HG02642 (cell line): ENCODE measurements around the gene DELE1.

Source experiments
- ATAC-seq: cut with Tn5 transposase; IDR thresholded peaks from one replicate; pipeline ENCODE4 v1.9.1; 2021; ENCODE audit warnings: mild to moderate bottlenecking; ENCODE audit not compliant: unreplicated experiment, poor library complexity

The DELE1 gene

GRCh38 chr5:141976176-141976575 lies 52.5 kb downstream of the DELE1 start:
- ATAC-seq: no peak

GRCh38 chr5:141978389-141978788 lies 54.7 kb downstream of the DELE1 start:
- ATAC-seq: no peak

- ATAC-seq: no peak
Observed at GRCh38 chr5:141982626-141983025, 59.0 kb downstream of the DELE1 start.

GRCh38 chr5:141986072-141986471 lies 62.4 kb downstream of the DELE1 start:
- no peak for ATAC-seq

GRCh38 chr5:141989720-141990119 lies 66.0 kb downstream of the DELE1 start:
- no peak for ATAC-seq
